Activated naive CD4-positive, alpha-beta T cell treated with anti-CD3 and anti-CD28 coated beads, Interleukin-2, amount 10 ng/mL, durations not matched to agents 7 days and 5 days (primary cell): Measurements from ENCODE around the gene CACNG4.

ENCODE experiments used
- CTCF ChIA-PET: fragments of 350-600 bp; sonication (Branson Sonifier 250); formaldehyde crosslinking; loops from one replicate; lab custom pipeline; 2021; ENCODE audit warnings: antibody characterized with exemption; lab: Charles Lee
- DNase-seq: peaks from one replicate; pipeline ENCODE4 v3.0.0-alpha.2; 2020
- H3K27ac Mint-ChIP-seq: one replicate; pipeline ENCODE4 v1.8.0; 2021; ENCODE audit warnings: mild to moderate bottlenecking, moderate library complexity, mixed read lengths
- H3K27me3 Mint-ChIP-seq: one replicate; pipeline ENCODE4 v1.8.0; 2021; ENCODE audit warnings: mild to moderate bottlenecking, mixed read lengths
- H3K36me3 Mint-ChIP-seq: one replicate; pipeline ENCODE4 v1.8.0; 2021; ENCODE audit warnings: mixed read lengths
- H3K4me1 Mint-ChIP-seq: one replicate; pipeline ENCODE4 v1.8.0; 2021; ENCODE audit warnings: mixed read lengths
- H3K4me3 Mint-ChIP-seq: one replicate; pipeline ENCODE4 v1.8.0; 2021; ENCODE audit warnings: mild to moderate bottlenecking, moderate library complexity, mixed read lengths
- H3K9me3 Mint-ChIP-seq: one replicate; pipeline ENCODE4 v1.8.0; 2021; ENCODE audit warnings: mixed read lengths

CACNG4 gene

GRCh38 chr17:66938656-66939055, 25.9 kb upstream of the CACNG4 start:
- H3K9me3 Mint-ChIP-seq = no peaks in the 10 kb centered on the region
- H3K36me3 Mint-ChIP-seq = no peaks in the 10 kb centered on the region
- H3K27me3 Mint-ChIP-seq = peaks cover 37% of the 10 kb centered on the region
- H3K27ac Mint-ChIP-seq = no peak overlapping the region
- CTCF ChIA-PET = no interaction called here
- DNase-seq = no peak
- no peak overlapping the region for H3K4me3 Mint-ChIP-seq
- H3K4me1 Mint-ChIP-seq = no peaks in the 10 kb centered on the region

- Mint-ChIP-seq H3K9me3 (no peaks in the 10 kb centered on the region), H3K27ac (no peak overlapping the region), H3K27me3 (peaks cover 46% of the 10 kb centered on the region), H3K36me3 (no peaks in the 10 kb centered on the region), H3K4me1 (no peaks in the 10 kb centered on the region), H3K4me3 (no peak overlapping the region)
- DNase-seq = no peak
- CTCF ChIA-PET = no interaction called here
Observed at GRCh38 chr17:66939461-66940114, 24.9 kb upstream of the CACNG4 start.

GRCh38 chr17:66941249-66941648, 23.3 kb upstream of the CACNG4 start:
- no peaks in the 10 kb centered on the region for H3K36me3 Mint-ChIP-seq
- no peaks in the 10 kb centered on the region for H3K9me3 Mint-ChIP-seq
- peaks cover 63% of the 10 kb centered on the region for H3K27me3 Mint-ChIP-seq
- CTCF ChIA-PET = no interaction called here
- no peak overlapping the region for H3K27ac Mint-ChIP-seq
- no peak for DNase-seq
- H3K4me1 Mint-ChIP-seq = no peaks in the 10 kb centered on the region
- H3K4me3 Mint-ChIP-seq = no peak overlapping the region

- CTCF ChIA-PET = no interaction called here
- Mint-ChIP-seq H3K36me3 (no peaks in the 10 kb centered on the region), H3K9me3 (no peaks in the 10 kb centered on the region), H3K27me3 (peaks cover 69% of the 10 kb centered on the region), H3K27ac (no peak overlapping the region), H3K4me1 (no peaks in the 10 kb centered on the region), H3K4me3 (no peak overlapping the region)
- DNase-seq = no peak
Observed at GRCh38 chr17:66941773-66942450, 22.6 kb upstream of the CACNG4 start.

GRCh38 chr17:66942451-66943264, 21.8 kb upstream of the CACNG4 start:
- Mint-ChIP-seq H3K4me1 (no peaks in the 10 kb centered on the region), H3K4me3 (no peak overlapping the region), H3K27me3 (peaks cover 75% of the 10 kb centered on the region), H3K27ac (no peak overlapping the region), H3K36me3 (no peaks in the 10 kb centered on the region), H3K9me3 (no peaks in the 10 kb centered on the region)
- CTCF ChIA-PET = no interaction called here
- DNase-seq = no peak

- Mint-ChIP-seq H3K27ac (no peak overlapping the region), H3K36me3 (no peaks in the 10 kb centered on the region), H3K4me3 (no peak overlapping the region), H3K27me3 (peaks cover 80% of the 10 kb centered on the region), H3K9me3 (no peaks in the 10 kb centered on the region), H3K4me1 (no peaks in the 10 kb centered on the region)
- DNase-seq = no peak
- CTCF ChIA-PET = no interaction called here
Observed at GRCh38 chr17:66943484-66943883, 21.0 kb upstream of the CACNG4 start.

GRCh38 chr17:66944351-66945146, 20.0 kb upstream of the CACNG4 start:
- Mint-ChIP-seq H3K27ac (no peak overlapping the region), H3K36me3 (no peaks in the 10 kb centered on the region), H3K4me1 (no peaks in the 10 kb centered on the region), H3K9me3 (no peaks in the 10 kb centered on the region), H3K27me3 (peaks cover 85% of the 10 kb centered on the region), H3K4me3 (no peak overlapping the region)
- CTCF ChIA-PET = no interaction called here
- DNase-seq = no peak

- Mint-ChIP-seq H3K9me3 (no peaks in the 10 kb centered on the region), H3K27ac (no peak overlapping the region), H3K4me3 (no peak overlapping the region), H3K36me3 (no peaks in the 10 kb centered on the region), H3K4me1 (no peaks in the 10 kb centered on the region), H3K27me3 (peaks cover 81% of the 10 kb centered on the region)
- CTCF ChIA-PET = no interaction called here
- no peak for DNase-seq
Observed at GRCh38 chr17:66945147-66945835, 19.2 kb upstream of the CACNG4 start.

- no peaks in the 10 kb centered on the region for H3K4me1 Mint-ChIP-seq
- DNase-seq = no peak
- H3K36me3 Mint-ChIP-seq = no peaks in the 10 kb centered on the region
- no peak overlapping the region for H3K27ac Mint-ChIP-seq
- H3K27me3 Mint-ChIP-seq = peaks cover 84% of the 10 kb centered on the region
- no peaks in the 10 kb centered on the region for H3K9me3 Mint-ChIP-seq
- H3K4me3 Mint-ChIP-seq = no peak overlapping the region
- CTCF ChIA-PET = no interaction called here
Observed at GRCh38 chr17:66946251-66946650, 18.3 kb upstream of the CACNG4 start.

- no peak overlapping the region for H3K27ac Mint-ChIP-seq
- H3K4me1 Mint-ChIP-seq = no peaks in the 10 kb centered on the region
- DNase-seq = no peak
- no peak overlapping the region for H3K4me3 Mint-ChIP-seq
- H3K27me3 Mint-ChIP-seq = peaks cover 77% of the 10 kb centered on the region
- no peaks in the 10 kb centered on the region for H3K9me3 Mint-ChIP-seq
- CTCF ChIA-PET = no interaction called here
- no peaks in the 10 kb centered on the region for H3K36me3 Mint-ChIP-seq
Observed at GRCh38 chr17:66947311-66947710, 17.2 kb upstream of the CACNG4 start.

- Mint-ChIP-seq H3K4me1 (no peaks in the 10 kb centered on the region), H3K27me3 (peaks cover 76% of the 10 kb centered on the region), H3K27ac (no peak overlapping the region), H3K9me3 (no peaks in the 10 kb centered on the region), H3K36me3 (no peaks in the 10 kb centered on the region), H3K4me3 (no peak overlapping the region)
- CTCF ChIA-PET = no interaction called here
- DNase-seq = no peak
Observed at GRCh38 chr17:66948061-66948750, 16.3 kb upstream of the CACNG4 start.

- no peaks in the 10 kb centered on the region for H3K4me1 Mint-ChIP-seq
- H3K27me3 Mint-ChIP-seq = peaks cover 71% of the 10 kb centered on the region
- no peak overlapping the region for H3K4me3 Mint-ChIP-seq
- DNase-seq = no peak
- H3K36me3 Mint-ChIP-seq = no peaks in the 10 kb centered on the region
- H3K27ac Mint-ChIP-seq = no peak overlapping the region
- no peaks in the 10 kb centered on the region for H3K9me3 Mint-ChIP-seq
- CTCF ChIA-PET = interaction anchor here (0.7 kb wide), 1 partner anchor 11 kb away, joined by 3 read pairs; no protein-coding TSS in a partner anchor
Observed at GRCh38 chr17:66949501-66949900, 15.0 kb upstream of the CACNG4 start.

GRCh38 chr17:66950325-66950724, 14.2 kb upstream of the CACNG4 start:
- Mint-ChIP-seq H3K36me3 (no peaks in the 10 kb centered on the region), H3K4me3 (no peak overlapping the region), H3K27me3 (peaks cover 67% of the 10 kb centered on the region), H3K4me1 (no peaks in the 10 kb centered on the region), H3K27ac (no peak overlapping the region), H3K9me3 (no peaks in the 10 kb centered on the region)
- DNase-seq = no peak
- CTCF ChIA-PET = interaction anchor here (0.7 kb wide), 1 partner anchor 10 kb away, joined by 3 read pairs; no protein-coding TSS in a partner anchor
